MM.1S (cell line): Measurements from ENCODE around the gene IL22.

Experiments
- EZH2 ChIP-seq: fragments of 300-600 bp; sonication (generic); optimal IDR thresholded peaks from 2 replicates; pipeline ENCODE3; 2017; ENCODE audit warnings: low read depth, mild to moderate bottlenecking, antibody characterized with exemption, low read length, mixed read lengths
- TF ChIP-seq, protein P1 (sequence below): fragments of 300-600 bp; sonication (generic); IDR thresholded peaks from 2 replicates; pipeline ENCODE4 v1.5.1; 2016; ENCODE audit warnings: antibody characterized with exemption, low read length, mixed read lengths

DNA sequence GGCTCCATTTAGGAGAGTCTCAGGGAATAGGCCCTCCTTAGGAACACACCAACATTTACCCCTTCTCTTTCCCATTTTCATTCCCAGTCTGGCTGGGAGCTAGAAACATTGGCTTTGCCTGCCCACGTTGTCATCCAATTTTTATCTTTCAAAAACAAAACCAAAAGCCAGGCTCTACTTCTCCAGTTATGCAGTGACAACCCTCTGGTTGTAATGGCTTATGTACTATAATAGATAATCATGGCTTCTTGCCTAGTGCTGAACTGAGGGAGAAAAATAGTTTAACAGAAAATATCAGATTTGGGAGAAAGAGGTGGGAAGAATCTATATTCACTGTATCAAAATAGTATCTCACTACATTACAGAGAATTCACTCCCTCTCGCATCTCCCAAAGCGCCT, 32.1 kb upstream of the IL22 start:
- TF ChIP-seq, protein P1, sequence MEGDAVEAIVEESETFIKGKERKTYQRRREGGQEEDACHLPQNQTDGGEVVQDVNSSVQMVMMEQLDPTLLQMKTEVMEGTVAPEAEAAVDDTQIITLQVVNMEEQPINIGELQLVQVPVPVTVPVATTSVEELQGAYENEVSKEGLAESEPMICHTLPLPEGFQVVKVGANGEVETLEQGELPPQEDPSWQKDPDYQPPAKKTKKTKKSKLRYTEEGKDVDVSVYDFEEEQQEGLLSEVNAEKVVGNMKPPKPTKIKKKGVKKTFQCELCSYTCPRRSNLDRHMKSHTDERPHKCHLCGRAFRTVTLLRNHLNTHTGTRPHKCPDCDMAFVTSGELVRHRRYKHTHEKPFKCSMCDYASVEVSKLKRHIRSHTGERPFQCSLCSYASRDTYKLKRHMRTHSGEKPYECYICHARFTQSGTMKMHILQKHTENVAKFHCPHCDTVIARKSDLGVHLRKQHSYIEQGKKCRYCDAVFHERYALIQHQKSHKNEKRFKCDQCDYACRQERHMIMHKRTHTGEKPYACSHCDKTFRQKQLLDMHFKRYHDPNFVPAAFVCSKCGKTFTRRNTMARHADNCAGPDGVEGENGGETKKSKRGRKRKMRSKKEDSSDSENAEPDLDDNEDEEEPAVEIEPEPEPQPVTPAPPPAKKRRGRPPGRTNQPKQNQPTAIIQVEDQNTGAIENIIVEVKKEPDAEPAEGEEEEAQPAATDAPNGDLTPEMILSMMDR = no peak
- no peak for TF ChIP-seq EZH2
